ENCODE measurements around the gene PLAAT3.
"Not testable (repeated sequence)": the region's sequence is repeated elsewhere in the genome, so short reads cannot be mapped to it uniquely, and the experiment has no call there.

Gene PLAAT3

DNA sequence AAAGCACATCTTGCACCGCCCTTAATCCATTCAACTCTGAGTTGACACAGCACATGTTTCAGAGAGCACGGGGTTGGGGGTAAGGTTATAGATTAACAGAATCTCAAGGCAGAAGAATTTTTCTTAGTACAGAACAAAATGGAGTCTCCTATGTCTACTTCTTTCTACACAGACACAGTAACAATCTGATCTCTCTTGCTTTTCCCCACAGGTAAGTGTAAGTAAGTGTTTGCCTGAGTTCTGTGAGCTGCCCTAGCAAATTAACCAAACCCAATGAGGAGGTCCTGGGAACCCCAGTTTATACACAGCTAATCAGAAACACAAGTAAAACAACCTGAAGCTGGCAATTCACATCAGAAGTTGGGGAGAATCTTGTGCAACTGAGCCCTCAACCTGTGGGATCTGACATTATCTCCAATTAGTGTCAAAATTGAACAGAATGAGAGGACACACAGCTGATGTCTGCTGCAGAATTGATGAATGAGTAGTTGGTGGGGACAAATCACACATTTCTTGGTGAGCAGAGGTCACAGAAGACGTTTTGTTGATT is 85.4 kb downstream of the PLAAT3 start:
- DNase-seq; H3K36me3 Mint-ChIP-seq (ENCODE audit: low read depth); ATAC-seq; H3K9me3 Mint-ChIP-seq; H3K4me3 Mint-ChIP-seq; H3K27ac Mint-ChIP-seq; H3K27me3 Mint-ChIP-seq: not testable (repeated sequence)
- peaks cover 43% of the 10 kb centered on the region for H3K4me1 Mint-ChIP-seq

DNA sequence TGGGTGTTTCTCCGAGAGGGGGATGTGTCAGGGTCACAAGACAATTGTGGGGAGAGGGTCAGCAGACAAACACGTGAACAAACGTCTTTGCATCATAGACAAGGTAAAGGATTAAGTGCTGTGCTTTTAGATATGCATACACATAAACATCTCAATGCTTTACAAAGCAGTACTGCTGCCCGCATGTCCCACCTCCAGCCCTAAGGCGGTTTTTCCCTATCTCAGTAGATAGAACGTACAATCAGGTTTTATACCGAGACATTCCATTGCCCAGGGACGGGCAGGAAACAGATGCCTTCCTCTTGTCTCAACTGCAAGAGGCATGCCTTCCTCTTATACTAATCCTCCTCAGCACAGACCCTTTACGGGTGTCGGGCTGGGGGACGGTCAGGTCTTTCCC is 86.1 kb downstream of the PLAAT3 start:
- H3K36me3 Mint-ChIP-seq (ENCODE audit: low read depth); H3K9me3 Mint-ChIP-seq; DNase-seq; H3K27me3 Mint-ChIP-seq; H3K27ac Mint-ChIP-seq; H3K4me3 Mint-ChIP-seq; ATAC-seq: not testable (repeated sequence)
- H3K4me1 Mint-ChIP-seq = peaks cover 36% of the 10 kb centered on the region

GRCh38 chr11:63527667-63528066 is 86.6 kb downstream of the PLAAT3 start:
- H3K4me1 Mint-ChIP-seq = peaks cover 32% of the 10 kb centered on the region
- H3K4me3 Mint-ChIP-seq = no peak overlapping the region
- DNase-seq (no peak), ATAC-seq (no peak)
- no peak overlapping the region for H3K27ac Mint-ChIP-seq
- H3K27me3 Mint-ChIP-seq = no peaks in the 10 kb centered on the region
- no peaks in the 10 kb centered on the region for H3K36me3 Mint-ChIP-seq (ENCODE audit: low read depth)
- peaks cover 4% of the 10 kb centered on the region for H3K9me3 Mint-ChIP-seq
